Measurements from ENCODE around the gene HMMR. TPM values are rescaled to one million over a fixed set of nuclear protein-coding genes. Genes with fewer than 3 reads are reported as not detected.
"Not testable (repeated sequence)": the region's sequence is repeated elsewhere in the genome, so short reads cannot be mapped to it uniquely, and the experiment has no call there.

HMMR gene
- total RNA-seq, 4 donors from 2014 or later, result 0.66 to 1.0 (median 0.84) TPM

DNA sequence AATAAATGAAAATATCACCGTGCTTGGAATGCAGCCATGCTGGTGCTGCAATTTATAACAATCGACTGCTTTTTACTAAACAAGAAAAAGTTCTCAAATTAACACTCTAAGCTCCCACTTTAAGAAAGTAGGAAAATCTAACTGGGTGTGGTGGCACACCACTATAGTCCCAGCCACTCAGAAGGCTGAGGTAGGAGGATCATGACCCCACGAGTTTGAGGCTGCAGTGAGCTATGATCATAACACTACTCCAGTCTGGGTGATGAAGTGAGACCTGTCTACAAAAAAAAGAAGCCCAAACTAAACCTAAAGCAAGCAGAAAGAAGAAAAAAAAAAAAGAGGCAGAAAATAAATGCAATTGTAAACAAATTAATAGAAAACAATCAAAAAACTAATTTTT, 12.6 kb upstream of the HMMR start:
- Histone ChIP-seq H3K4me1 (no peaks in the 10 kb centered on the region), H3K27ac (no peak overlapping the region), H3K36me3 (peaks cover 0 to 98% (median 0%) of the 10 kb centered on the region in 3 donors), H3K4me3 (no peak overlapping the region), H3K27me3 (no peaks in the 10 kb centered on the region), H3K9me3 (no peaks in the 10 kb centered on the region)
- 73 to 78% methylated on average over 3 of the region's 3 CpGs for WGBS, 2 donors
- TF ChIP-seq CTCF (IDR thresholded peaks at IDR 0.05) (no peak), POLR2A (IDR thresholded peaks at IDR 0.05) (no peak), EP300 (IDR thresholded peaks at IDR 0.05) (no peak)
- DNase-seq (ENCODE audit: low spot score in 2 of 2), result no peak

DNA sequence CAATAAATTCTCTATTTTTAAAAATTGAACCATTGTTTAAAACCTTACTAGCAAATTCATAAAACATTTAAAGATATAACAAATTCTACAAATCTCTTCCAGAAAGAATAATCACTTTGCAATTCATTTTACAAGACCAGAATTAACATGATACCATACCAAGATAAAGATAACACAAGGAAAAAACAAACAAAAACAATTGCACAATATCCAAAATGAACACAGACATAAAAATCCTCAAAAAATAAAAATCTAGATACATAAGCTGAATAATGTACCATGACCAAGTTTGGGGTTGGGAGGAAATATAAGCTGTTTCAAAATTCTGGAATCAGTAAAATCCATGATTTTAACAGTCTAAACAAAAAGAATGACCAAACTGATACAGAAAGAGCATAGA, 11.9 kb upstream of the HMMR start:
- TF ChIP-seq CTCF (IDR thresholded peaks at IDR 0.05), result no peak
- TF ChIP-seq POLR2A (IDR thresholded peaks at IDR 0.05), result no peak
- TF ChIP-seq EP300 (IDR thresholded peaks at IDR 0.05), result no peak
- no peaks in the 10 kb centered on the region for H3K27me3 ChIP-seq
- H3K27ac ChIP-seq, result no peak overlapping the region
- peaks cover 0 to 98% (median 0%) of the 10 kb centered on the region in 3 donors for H3K36me3 ChIP-seq
- no peaks in the 10 kb centered on the region for H3K9me3 ChIP-seq
- H3K4me3 ChIP-seq, result no peak overlapping the region
- DNase-seq (ENCODE audit: low spot score in 2 of 2), result no peak
- peaks cover 0 to under 1% (median 0%) of the 10 kb centered on the region in 4 donors for H3K4me1 ChIP-seq

GRCh38 chr5:163451489-163451888, 8.9 kb upstream of the HMMR start:
- H3K36me3 ChIP-seq, result peaks cover 0 to 98% (median 0%) of the 10 kb centered on the region in 3 donors
- no peak for DNase-seq (ENCODE audit: low spot score in 2 of 2)
- H3K27me3 ChIP-seq, result no peaks in the 10 kb centered on the region
- no peak overlapping the region for H3K27ac ChIP-seq
- WGBS, 2 donors, result 96 to 99% methylated on average over 8 of the region's 8 CpGs
- peaks cover 0 to 5% (median 0%) of the 10 kb centered on the region in 4 donors for H3K4me1 ChIP-seq
- no peak overlapping the region for H3K4me3 ChIP-seq
- no peaks in the 10 kb centered on the region for H3K9me3 ChIP-seq
- TF ChIP-seq POLR2A (IDR thresholded peaks at IDR 0.05) (no peak), EP300 (IDR thresholded peaks at IDR 0.05) (no peak), CTCF (IDR thresholded peaks at IDR 0.05) (no peak)

DNA sequence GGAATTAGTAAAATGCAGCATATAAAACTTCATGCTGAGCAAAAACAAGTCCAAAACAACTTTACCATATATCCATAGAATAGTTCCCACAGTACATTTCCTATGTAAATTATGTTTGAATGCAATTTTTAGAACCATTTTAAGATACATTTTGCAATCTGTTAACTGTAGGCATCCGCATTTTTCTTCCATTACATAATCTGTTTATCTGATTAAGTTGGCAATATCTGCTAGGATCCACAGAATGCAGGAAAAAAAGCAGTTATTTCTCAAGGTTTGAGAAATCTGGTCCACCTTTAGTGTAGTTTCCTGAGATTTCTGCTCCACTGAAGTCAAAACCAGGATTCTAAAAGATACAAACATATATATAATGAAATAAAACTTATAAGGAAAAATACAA, 6.7 kb upstream of the HMMR start:
- peak overlapping the region in 1 of 4 donors; percentile 15 for H3K27ac ChIP-seq
- H3K36me3 ChIP-seq, result peaks cover 0 to 76% (median 0%) of the 10 kb centered on the region in 3 donors
- H3K4me1 ChIP-seq, result peaks cover 0 to 22% (median 4%) of the 10 kb centered on the region in 4 donors
- no peaks in the 10 kb centered on the region for H3K27me3 ChIP-seq
- no peaks in the 10 kb centered on the region for H3K9me3 ChIP-seq
- no peak overlapping the region for H3K4me3 ChIP-seq
- WGBS, 2 donors, result 86 to 88% methylated on average over 1 of the region's 1 CpG
- no peak for DNase-seq (ENCODE audit: low spot score in 2 of 2)
- TF ChIP-seq EP300 (IDR thresholded peaks at IDR 0.05), result no peak
- no peak for TF ChIP-seq POLR2A (IDR thresholded peaks at IDR 0.05)
- TF ChIP-seq CTCF (IDR thresholded peaks at IDR 0.05), result no peak

- H3K27me3 ChIP-seq; DNase-seq (ENCODE audit: low spot score in 2 of 2); H3K9me3 ChIP-seq; H3K4me3 ChIP-seq; H3K27ac ChIP-seq: not testable (repeated sequence)
- Histone ChIP-seq H3K36me3 (peaks cover 0 to 59% (median 0%) of the 10 kb centered on the region in 3 donors), H3K4me1 (peaks cover 0 to 30% (median 8%) of the 10 kb centered on the region in 4 donors)
- WGBS, 2 donors, result 95% methylated on average over 17 of the region's 17 CpGs
These were observed 5.0 kb upstream of the HMMR start for GRCh38 chr5:163455406-163455805.

Data from tibial nerve (tissue), 4 donors.